ENCODE measurements around the gene NRP2. TPM values are rescaled to one million over a fixed set of nuclear protein-coding genes. Genes with fewer than 3 reads are reported as not detected.

Gene NRP2
- total RNA-seq, 5 donors from 2014 or later (not counting 1 experiment from before 2014, with no cell fraction given) = 0.85 to 1.1 (median 0.93) TPM; not detected in 2

GRCh38 chr2:205785507-205786260, 103.4 kb downstream of the NRP2 start:
- ATAC-seq (replicated peaks in 1 of 4) (no peak), DNase-seq (no peak)
- peaks cover 9 to 17% (median 10%) of the 10 kb centered on the region in 3 donors for H3K4me1 Mint-ChIP-seq
- ChIA-PET CTCF (interaction anchor here in 1 of 2 donors (0.6 kb wide), 1 partner anchor 1358 kb away, joined by 3 read pairs; no protein-coding TSS in a partner anchor), POLR2A (no interaction called here)
- H3K36me3 ChIP-seq (ENCODE audit: control insufficient read depth in 2 of 2, extremely low read depth in 1 of 2, insufficient read depth in 1 of 2, low read length in 1 of 2) = no peaks in the 10 kb centered on the region
- H3K4me1 ChIP-seq (ENCODE audit: control insufficient read depth in 1 of 2, extremely low read depth in 1 of 2, insufficient read depth in 2 of 2, low read length in 2 of 2) = peaks cover 6 to 10% of the 10 kb centered on the region in 2 experiments
- H3K27ac ChIP-seq (ENCODE audit: low read length) = no peak overlapping the region
- H3K9me3 ChIP-seq = no peaks in the 10 kb centered on the region
- peaks cover 6 to 13% of the 10 kb centered on the region in 2 donors for H3K27me3 Mint-ChIP-seq
- H3K36me3 Mint-ChIP-seq = no peaks in the 10 kb centered on the region
- H3K4me3 ChIP-seq (ENCODE audit: control insufficient read depth in 1 of 2, extremely low read depth in 1 of 2, low read length in 1 of 2) = no peak overlapping the region
- peaks cover 0 to 4% of the 10 kb centered on the region in 2 experiments for H3K27me3 ChIP-seq (replicated peaks in 1 of 2; ENCODE audit: control insufficient read depth in 2 of 2, extremely low read depth in 1 of 2, insufficient read depth in 2 of 2, low read length in 1 of 2)
- H3K9me3 Mint-ChIP-seq = no peaks in the 10 kb centered on the region
- WGBS (ENCODE audit: insufficient coverage) = no CpG with 5 or more reads among the region's 7 CpGs
- no peak overlapping the region for H3K27ac Mint-ChIP-seq
- no peak overlapping the region for H3K4me3 Mint-ChIP-seq

GRCh38 chr2:205786976-205787375, 104.7 kb downstream of the NRP2 start:
- Mint-ChIP-seq H3K27ac (no peak overlapping the region), H3K4me1 (peaks cover 0 to 5% (median 0%) of the 10 kb centered on the region in 3 donors), H3K9me3 (no peaks in the 10 kb centered on the region), H3K27me3 (peaks cover 10 to 15% of the 10 kb centered on the region in 2 donors), H3K36me3 (no peaks in the 10 kb centered on the region), H3K4me3 (no peak overlapping the region)
- no peak overlapping the region for H3K4me3 ChIP-seq (ENCODE audit: control insufficient read depth in 1 of 2, extremely low read depth in 1 of 2, low read length in 1 of 2)
- no peak overlapping the region for H3K27ac ChIP-seq (ENCODE audit: low read length)
- ATAC-seq (replicated peaks in 1 of 4) (no peak), DNase-seq (no peak)
- H3K27me3 ChIP-seq (replicated peaks in 1 of 2; ENCODE audit: control insufficient read depth in 2 of 2, extremely low read depth in 1 of 2, insufficient read depth in 2 of 2, low read length in 1 of 2) = peaks cover 0 to 4% of the 10 kb centered on the region in 2 experiments
- H3K9me3 ChIP-seq = no peaks in the 10 kb centered on the region
- no peaks in the 10 kb centered on the region for H3K4me1 ChIP-seq (ENCODE audit: control insufficient read depth in 1 of 2, extremely low read depth in 1 of 2, insufficient read depth in 2 of 2, low read length in 2 of 2)
- ChIA-PET CTCF (no interaction called here), POLR2A (no interaction called here)
- WGBS (ENCODE audit: insufficient coverage) = 94% methylated on average over 3 of the region's 4 CpGs
- H3K36me3 ChIP-seq (ENCODE audit: control insufficient read depth in 2 of 2, extremely low read depth in 1 of 2, insufficient read depth in 1 of 2, low read length in 1 of 2) = no peaks in the 10 kb centered on the region

- peaks cover 10 to 18% of the 10 kb centered on the region in 2 donors for H3K27me3 Mint-ChIP-seq
- no peak overlapping the region for H3K4me3 Mint-ChIP-seq
These were observed 105.5 kb downstream of the NRP2 start for GRCh38 chr2:205787761-205788160.

GRCh38 chr2:205789906-205790305, 107.6 kb downstream of the NRP2 start:
- no peak for DNase-seq
- no CpG with 5 or more reads among the region's 1 CpG for WGBS (ENCODE audit: insufficient coverage)
- Histone ChIP-seq H3K9me3 (no peaks in the 10 kb centered on the region), H3K36me3 (ENCODE audit: control insufficient read depth in 2 of 2, extremely low read depth in 1 of 2, insufficient read depth in 1 of 2, low read length in 1 of 2) (no peaks in the 10 kb centered on the region), H3K27ac (ENCODE audit: low read length) (no peak overlapping the region), H3K27me3 (replicated peaks in 1 of 2; ENCODE audit: control insufficient read depth in 2 of 2, extremely low read depth in 1 of 2, insufficient read depth in 2 of 2, low read length in 1 of 2) (peaks cover 0 to 5% of the 10 kb centered on the region in 2 experiments), H3K4me1 (ENCODE audit: control insufficient read depth in 1 of 2, extremely low read depth in 1 of 2, insufficient read depth in 2 of 2, low read length in 2 of 2) (no peaks in the 10 kb centered on the region), H3K4me3 (ENCODE audit: control insufficient read depth in 1 of 2, extremely low read depth in 1 of 2, low read length in 1 of 2) (no peak overlapping the region)
- CTCF ChIA-PET = no interaction called here
- H3K9me3 Mint-ChIP-seq = no peaks in the 10 kb centered on the region
- POLR2A ChIA-PET = no interaction called here
- H3K27me3 Mint-ChIP-seq = peaks cover 10 to 18% of the 10 kb centered on the region in 2 donors
- H3K4me1 Mint-ChIP-seq = peaks cover 0 to 5% (median 0%) of the 10 kb centered on the region in 3 donors
- no peak overlapping the region for H3K27ac Mint-ChIP-seq
- no peak for ATAC-seq (replicated peaks in 1 of 4)
- no peaks in the 10 kb centered on the region for H3K36me3 Mint-ChIP-seq
- no peak overlapping the region for H3K4me3 Mint-ChIP-seq

More at GRCh38 chr2:205787761-205788160, 105.5 kb downstream of the NRP2 start:
- no peak overlapping the region for H3K4me3 ChIP-seq (ENCODE audit: control insufficient read depth in 1 of 2, extremely low read depth in 1 of 2, low read length in 1 of 2)
- H3K36me3 Mint-ChIP-seq = no peaks in the 10 kb centered on the region
- H3K9me3 Mint-ChIP-seq = no peaks in the 10 kb centered on the region
- peaks cover 0 to 4% of the 10 kb centered on the region in 2 experiments for H3K27me3 ChIP-seq (replicated peaks in 1 of 2; ENCODE audit: control insufficient read depth in 2 of 2, extremely low read depth in 1 of 2, insufficient read depth in 2 of 2, low read length in 1 of 2)
- no peaks in the 10 kb centered on the region for H3K9me3 ChIP-seq
- H3K27ac Mint-ChIP-seq = no peak overlapping the region
- no peaks in the 10 kb centered on the region for H3K4me1 ChIP-seq (ENCODE audit: control insufficient read depth in 1 of 2, extremely low read depth in 1 of 2, insufficient read depth in 2 of 2, low read length in 2 of 2)
- ATAC-seq (replicated peaks in 1 of 4) (no peak), DNase-seq (no peak)
- no peaks in the 10 kb centered on the region for H3K36me3 ChIP-seq (ENCODE audit: control insufficient read depth in 2 of 2, extremely low read depth in 1 of 2, insufficient read depth in 1 of 2, low read length in 1 of 2)
- ChIA-PET CTCF (no interaction called here), POLR2A (no interaction called here)
- 100% methylated on average over 1 of the region's 3 CpGs for WGBS (ENCODE audit: insufficient coverage)
- H3K27ac ChIP-seq (ENCODE audit: low read length) = no peak overlapping the region
- H3K4me1 Mint-ChIP-seq = peaks cover 0 to 5% (median 0%) of the 10 kb centered on the region in 3 donors

- Mint-ChIP-seq H3K9me3 (no peaks in the 10 kb centered on the region), H3K36me3 (no peaks in the 10 kb centered on the region), H3K27ac (no peak overlapping the region), H3K4me1 (no peaks in the 10 kb centered on the region), H3K4me3 (no peak overlapping the region), H3K27me3 (peaks cover 5 to 14% of the 10 kb centered on the region in 2 donors)
- Histone ChIP-seq H3K27me3 (replicated peaks in 1 of 2; ENCODE audit: control insufficient read depth in 2 of 2, extremely low read depth in 1 of 2, insufficient read depth in 2 of 2, low read length in 1 of 2) (peaks cover 0 to 5% of the 10 kb centered on the region in 2 experiments), H3K4me1 (ENCODE audit: control insufficient read depth in 1 of 2, extremely low read depth in 1 of 2, insufficient read depth in 2 of 2, low read length in 2 of 2) (no peaks in the 10 kb centered on the region), H3K4me3 (ENCODE audit: control insufficient read depth in 1 of 2, extremely low read depth in 1 of 2, low read length in 1 of 2) (no peak overlapping the region), H3K27ac (ENCODE audit: low read length) (no peak overlapping the region), H3K9me3 (no peaks in the 10 kb centered on the region), H3K36me3 (ENCODE audit: control insufficient read depth in 2 of 2, extremely low read depth in 1 of 2, insufficient read depth in 1 of 2, low read length in 1 of 2) (no peaks in the 10 kb centered on the region)
- ChIA-PET POLR2A (no interaction called here), CTCF (no interaction called here)
- DNase-seq (no peak), ATAC-seq (replicated peaks in 1 of 4) (no peak)
- no CpG with 5 or more reads among the region's 3 CpGs for WGBS (ENCODE audit: insufficient coverage)
These were observed 110.6 kb downstream of the NRP2 start for GRCh38 chr2:205792908-205793307.

GRCh38 chr2:205796805-205797313, 114.6 kb downstream of the NRP2 start:
- Mint-ChIP-seq H3K9me3 (no peaks in the 10 kb centered on the region), H3K36me3 (no peaks in the 10 kb centered on the region), H3K4me1 (no peaks in the 10 kb centered on the region), H3K27ac (no peak overlapping the region), H3K27me3 (peaks cover 0 to 6% of the 10 kb centered on the region in 2 donors), H3K4me3 (no peak overlapping the region)
- Histone ChIP-seq H3K4me1 (ENCODE audit: control insufficient read depth in 1 of 2, extremely low read depth in 1 of 2, insufficient read depth in 2 of 2, low read length in 2 of 2) (no peaks in the 10 kb centered on the region), H3K4me3 (ENCODE audit: control insufficient read depth in 1 of 2, extremely low read depth in 1 of 2, low read length in 1 of 2) (no peak overlapping the region), H3K9me3 (no peaks in the 10 kb centered on the region), H3K27me3 (replicated peaks in 1 of 2; ENCODE audit: control insufficient read depth in 2 of 2, extremely low read depth in 1 of 2, insufficient read depth in 2 of 2, low read length in 1 of 2) (peaks cover 0 to 5% of the 10 kb centered on the region in 2 experiments), H3K27ac (ENCODE audit: low read length) (no peak overlapping the region), H3K36me3 (ENCODE audit: control insufficient read depth in 2 of 2, extremely low read depth in 1 of 2, insufficient read depth in 1 of 2, low read length in 1 of 2) (no peaks in the 10 kb centered on the region)
- ATAC-seq (replicated peaks in 1 of 4) (no peak), DNase-seq (no peak)
- 64% methylated on average over 3 of the region's 5 CpGs for WGBS (ENCODE audit: insufficient coverage)
- POLR2A ChIA-PET = no interaction called here
- CTCF ChIA-PET = no interaction called here

Measured in T-cell (primary cell).